K562 (cell line): Measurements from ENCODE around the gene TMEM248.

Experiments
- PCBP1 ChIP-seq: fragments of 200-400 bp; formaldehyde crosslinking; IDR thresholded peaks from 2 replicates; pipeline ENCODE4 v1.6.1; 2018; ENCODE audit warnings: mild to moderate bottlenecking, low read depth, low read length; ENCODE audit not compliant: poor library complexity, severe bottlenecking
- TEAD1 ChIP-seq, 2 experiments: fragments of 450-650 bp in 1 of 2; sonication (generic) in 1 of 2; formaldehyde crosslinking; IDR thresholded peaks; 2 replicates each; pipeline versions ENCODE4 v1.4.0 to v1.8.0; 2020 to 2022; ENCODE audit warnings: mild to moderate bottlenecking in 2 of 2, missing genetic modification reagents in 1 of 2
- TF ChIP-seq, protein P1 (sequence below): fragments of 250-450 bp; sonication (Bioruptor Pico); IDR thresholded peaks from 2 replicates; pipeline ENCODE4 v1.4.0; 2020; ENCODE audit warnings: borderline replicate concordance
- TF ChIP-seq, protein P2 (sequence below): fragments of 450-650 bp; IDR thresholded peaks from 2 replicates; pipeline ENCODE4 v1.6.1; 2017; ENCODE audit warnings: mild to moderate bottlenecking, moderate library complexity

DNA sequence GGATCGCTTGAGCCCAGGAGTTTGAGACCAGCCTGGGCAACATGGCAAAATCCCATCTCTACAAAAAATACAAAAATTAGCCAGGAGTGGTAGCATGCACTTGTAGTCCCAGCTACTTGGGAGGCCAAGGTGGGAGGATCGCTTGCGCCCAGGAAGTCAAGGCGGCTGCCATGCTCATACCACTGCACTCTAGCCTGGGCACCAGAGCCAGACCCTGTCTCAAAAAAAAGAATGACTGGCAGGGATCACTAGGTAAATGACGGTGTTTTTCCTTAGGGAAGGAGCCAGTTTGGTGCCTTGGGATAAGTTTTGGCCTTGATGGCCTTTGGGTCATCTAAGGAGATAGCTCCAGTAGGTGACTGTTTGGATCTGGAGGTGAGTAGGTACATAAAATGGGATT lies 8.9 kb downstream of the TMEM248 start:
- TF ChIP-seq PCBP1 = no peak
- TF ChIP-seq, protein P1, sequence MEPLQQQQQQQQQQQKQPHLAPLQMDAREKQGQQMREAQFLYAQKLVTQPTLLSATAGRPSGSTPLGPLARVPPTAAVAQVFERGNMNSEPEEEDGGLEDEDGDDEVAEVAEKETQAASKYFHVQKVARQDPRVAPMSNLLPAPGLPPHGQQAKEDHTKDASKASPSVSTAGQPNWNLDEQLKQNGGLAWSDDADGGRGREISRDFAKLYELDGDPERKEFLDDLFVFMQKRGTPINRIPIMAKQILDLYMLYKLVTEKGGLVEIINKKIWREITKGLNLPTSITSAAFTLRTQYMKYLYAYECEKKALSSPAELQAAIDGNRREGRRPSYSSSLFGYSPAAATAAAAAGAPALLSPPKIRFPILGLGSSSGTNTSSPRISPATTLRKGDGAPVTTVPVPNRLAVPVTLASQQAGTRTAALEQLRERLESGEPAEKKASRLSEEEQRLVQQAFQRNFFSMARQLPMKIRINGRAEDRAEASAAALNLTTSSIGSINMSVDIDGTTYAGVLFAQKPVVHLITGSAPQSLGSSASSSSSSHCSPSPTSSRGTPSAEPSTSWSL (CRISPR knock-in tag) = no peak
- TF ChIP-seq, protein P2, sequence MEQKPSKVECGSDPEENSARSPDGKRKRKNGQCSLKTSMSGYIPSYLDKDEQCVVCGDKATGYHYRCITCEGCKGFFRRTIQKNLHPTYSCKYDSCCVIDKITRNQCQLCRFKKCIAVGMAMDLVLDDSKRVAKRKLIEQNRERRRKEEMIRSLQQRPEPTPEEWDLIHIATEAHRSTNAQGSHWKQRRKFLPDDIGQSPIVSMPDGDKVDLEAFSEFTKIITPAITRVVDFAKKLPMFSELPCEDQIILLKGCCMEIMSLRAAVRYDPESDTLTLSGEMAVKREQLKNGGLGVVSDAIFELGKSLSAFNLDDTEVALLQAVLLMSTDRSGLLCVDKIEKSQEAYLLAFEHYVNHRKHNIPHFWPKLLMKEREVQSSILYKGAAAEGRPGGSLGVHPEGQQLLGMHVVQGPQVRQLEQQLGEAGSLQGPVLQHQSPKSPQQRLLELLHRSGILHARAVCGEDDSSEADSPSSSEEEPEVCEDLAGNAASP = no peak
- TF ChIP-seq TEAD1 (CRISPR knock-in tag; IDR thresholded peaks at IDR 0.05) = no peak
